Measurements from ENCODE around the gene SPPL2A. TPM values are rescaled to one million over a fixed set of nuclear protein-coding genes. Genes with fewer than 3 reads are reported as not detected.

Gene SPPL2A
- total RNA-seq, 1 experiment from 2014 or later, result 38.6 TPM

DNA sequence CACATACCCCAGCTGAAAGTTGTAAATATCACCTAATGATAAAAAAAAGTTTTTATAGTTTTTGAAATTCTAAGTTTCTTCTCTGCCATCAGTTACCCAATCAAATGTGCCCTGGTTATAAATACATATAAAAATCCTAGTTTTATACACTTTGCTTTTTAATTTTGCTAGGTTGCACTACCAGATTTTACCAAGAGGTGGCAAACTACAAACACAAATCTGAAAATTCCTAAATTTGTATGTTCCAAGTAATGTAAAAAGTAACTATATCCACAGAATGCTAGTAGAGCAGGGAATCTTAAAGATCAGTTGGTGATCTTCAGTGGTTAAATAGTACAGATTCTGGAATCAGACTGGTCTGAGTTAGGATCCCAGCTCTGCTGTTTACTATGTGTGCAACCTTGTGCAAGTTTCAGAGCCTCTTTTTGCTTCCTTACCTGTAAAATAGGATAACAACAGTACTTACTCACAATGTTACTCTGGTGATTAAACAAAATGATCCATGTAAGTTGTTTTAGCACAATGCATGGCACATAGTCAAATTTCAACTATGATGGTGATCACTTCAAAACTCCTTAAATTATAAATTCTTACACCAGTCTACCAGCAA is 89.9 kb downstream of the SPPL2A start:
- no peak overlapping the region for H3K27ac Mint-ChIP-seq
- CTCF ChIA-PET, result interaction anchor here (2.3 kb wide), 1 partner anchor 10 kb away, joined by 8 read pairs; no protein-coding TSS in a partner anchor

DNA sequence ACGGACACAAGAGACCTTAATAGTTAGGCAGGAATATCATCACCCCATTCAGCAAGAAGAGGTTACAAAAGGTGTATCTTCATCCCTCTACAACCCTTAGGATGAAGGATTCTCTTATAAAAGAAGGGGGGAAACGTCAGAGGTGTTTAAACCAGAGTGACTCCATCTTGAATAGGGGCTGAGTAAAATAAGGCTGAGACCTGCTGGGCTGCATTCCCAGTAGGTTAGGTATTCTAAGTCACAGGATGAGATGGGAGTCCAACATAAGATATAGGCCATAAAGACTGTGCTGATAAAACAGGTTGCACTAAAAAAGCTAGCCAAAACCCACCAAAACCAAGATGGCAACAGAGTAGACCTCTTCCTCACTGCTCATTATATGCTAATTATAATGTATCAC is 95.4 kb downstream of the SPPL2A start:
- no peaks in the 10 kb centered on the region for H3K27me3 Mint-ChIP-seq (ENCODE audit: low read depth)
- 0 out of 2 replicates have a peak, but pooled peaks cover 3% of the 10 kb centered on the region for H3K4me1 Mint-ChIP-seq
- DNase-seq (ENCODE audit: low spot score) (no peak), ATAC-seq (no peak)
- peaks cover 16% of the 10 kb centered on the region for H3K9me3 Mint-ChIP-seq
- no peak overlapping the region for H3K4me3 Mint-ChIP-seq
- H3K27ac Mint-ChIP-seq, result no peak overlapping the region
- TF ChIP-seq ZBTB21 (CRISPR knock-in tag; IDR thresholded peaks at IDR 0.05; ENCODE audit: borderline replicate concordance) (no peak), GABPB1 (CRISPR knock-in tag; IDR thresholded peaks at IDR 0.05) (no peak), NFYB (CRISPR knock-in tag; conservative IDR thresholded peaks at IDR 0.05; ENCODE audit: low read depth) (no peak), NFE2L1 (CRISPR knock-in tag; IDR thresholded peaks at IDR 0.05) (no peak), CREB1 (CRISPR knock-in tag; IDR thresholded peaks at IDR 0.05) (no peak), ZNF232 (CRISPR knock-in tag; IDR thresholded peaks at IDR 0.05) (no peak), ZNF263 (CRISPR knock-in tag; IDR thresholded peaks at IDR 0.05; ENCODE audit: low read depth) (no peak), TEAD4 (CRISPR knock-in tag; IDR thresholded peaks at IDR 0.05) (no peak), RELA (CRISPR knock-in tag; IDR thresholded peaks at IDR 0.05; ENCODE audit: borderline replicate concordance) (no peak)
- TF ChIP-seq, protein P1, sequence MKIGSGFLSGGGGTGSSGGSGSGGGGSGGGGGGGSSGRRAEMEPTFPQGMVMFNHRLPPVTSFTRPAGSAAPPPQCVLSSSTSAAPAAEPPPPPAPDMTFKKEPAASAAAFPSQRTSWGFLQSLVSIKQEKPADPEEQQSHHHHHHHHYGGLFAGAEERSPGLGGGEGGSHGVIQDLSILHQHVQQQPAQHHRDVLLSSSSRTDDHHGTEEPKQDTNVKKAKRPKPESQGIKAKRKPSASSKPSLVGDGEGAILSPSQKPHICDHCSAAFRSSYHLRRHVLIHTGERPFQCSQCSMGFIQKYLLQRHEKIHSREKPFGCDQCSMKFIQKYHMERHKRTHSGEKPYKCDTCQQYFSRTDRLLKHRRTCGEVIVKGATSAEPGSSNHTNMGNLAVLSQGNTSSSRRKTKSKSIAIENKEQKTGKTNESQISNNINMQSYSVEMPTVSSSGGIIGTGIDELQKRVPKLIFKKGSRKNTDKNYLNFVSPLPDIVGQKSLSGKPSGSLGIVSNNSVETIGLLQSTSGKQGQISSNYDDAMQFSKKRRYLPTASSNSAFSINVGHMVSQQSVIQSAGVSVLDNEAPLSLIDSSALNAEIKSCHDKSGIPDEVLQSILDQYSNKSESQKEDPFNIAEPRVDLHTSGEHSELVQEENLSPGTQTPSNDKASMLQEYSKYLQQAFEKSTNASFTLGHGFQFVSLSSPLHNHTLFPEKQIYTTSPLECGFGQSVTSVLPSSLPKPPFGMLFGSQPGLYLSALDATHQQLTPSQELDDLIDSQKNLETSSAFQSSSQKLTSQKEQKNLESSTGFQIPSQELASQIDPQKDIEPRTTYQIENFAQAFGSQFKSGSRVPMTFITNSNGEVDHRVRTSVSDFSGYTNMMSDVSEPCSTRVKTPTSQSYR (CRISPR knock-in tag; IDR thresholded peaks at IDR 0.05), result no peak
- TF ChIP-seq, protein P2, sequence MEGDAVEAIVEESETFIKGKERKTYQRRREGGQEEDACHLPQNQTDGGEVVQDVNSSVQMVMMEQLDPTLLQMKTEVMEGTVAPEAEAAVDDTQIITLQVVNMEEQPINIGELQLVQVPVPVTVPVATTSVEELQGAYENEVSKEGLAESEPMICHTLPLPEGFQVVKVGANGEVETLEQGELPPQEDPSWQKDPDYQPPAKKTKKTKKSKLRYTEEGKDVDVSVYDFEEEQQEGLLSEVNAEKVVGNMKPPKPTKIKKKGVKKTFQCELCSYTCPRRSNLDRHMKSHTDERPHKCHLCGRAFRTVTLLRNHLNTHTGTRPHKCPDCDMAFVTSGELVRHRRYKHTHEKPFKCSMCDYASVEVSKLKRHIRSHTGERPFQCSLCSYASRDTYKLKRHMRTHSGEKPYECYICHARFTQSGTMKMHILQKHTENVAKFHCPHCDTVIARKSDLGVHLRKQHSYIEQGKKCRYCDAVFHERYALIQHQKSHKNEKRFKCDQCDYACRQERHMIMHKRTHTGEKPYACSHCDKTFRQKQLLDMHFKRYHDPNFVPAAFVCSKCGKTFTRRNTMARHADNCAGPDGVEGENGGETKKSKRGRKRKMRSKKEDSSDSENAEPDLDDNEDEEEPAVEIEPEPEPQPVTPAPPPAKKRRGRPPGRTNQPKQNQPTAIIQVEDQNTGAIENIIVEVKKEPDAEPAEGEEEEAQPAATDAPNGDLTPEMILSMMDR (IDR thresholded peaks at IDR 0.05), result no peak
- TF ChIP-seq, protein P3, sequence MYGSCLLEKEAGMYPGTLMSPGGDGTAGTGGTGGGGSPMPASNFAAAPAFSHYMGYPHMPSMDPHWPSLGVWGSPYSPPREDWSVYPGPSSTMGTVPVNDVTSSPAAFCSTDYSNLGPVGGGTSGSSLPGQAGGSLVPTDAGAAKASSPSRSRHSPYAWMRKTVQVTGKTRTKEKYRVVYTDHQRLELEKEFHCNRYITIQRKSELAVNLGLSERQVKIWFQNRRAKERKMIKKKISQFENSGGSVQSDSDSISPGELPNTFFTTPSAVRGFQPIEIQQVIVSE (CRISPR knock-in tag; IDR thresholded peaks at IDR 0.05; ENCODE audit: borderline replicate concordance), result no peak
- TF ChIP-seq, protein P4, sequence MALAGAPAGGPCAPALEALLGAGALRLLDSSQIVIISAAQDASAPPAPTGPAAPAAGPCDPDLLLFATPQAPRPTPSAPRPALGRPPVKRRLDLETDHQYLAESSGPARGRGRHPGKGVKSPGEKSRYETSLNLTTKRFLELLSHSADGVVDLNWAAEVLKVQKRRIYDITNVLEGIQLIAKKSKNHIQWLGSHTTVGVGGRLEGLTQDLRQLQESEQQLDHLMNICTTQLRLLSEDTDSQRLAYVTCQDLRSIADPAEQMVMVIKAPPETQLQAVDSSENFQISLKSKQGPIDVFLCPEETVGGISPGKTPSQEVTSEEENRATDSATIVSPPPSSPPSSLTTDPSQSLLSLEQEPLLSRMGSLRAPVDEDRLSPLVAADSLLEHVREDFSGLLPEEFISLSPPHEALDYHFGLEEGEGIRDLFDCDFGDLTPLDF (CRISPR knock-in tag; IDR thresholded peaks at IDR 0.05), result no peak
- TF ChIP-seq, protein P5, sequence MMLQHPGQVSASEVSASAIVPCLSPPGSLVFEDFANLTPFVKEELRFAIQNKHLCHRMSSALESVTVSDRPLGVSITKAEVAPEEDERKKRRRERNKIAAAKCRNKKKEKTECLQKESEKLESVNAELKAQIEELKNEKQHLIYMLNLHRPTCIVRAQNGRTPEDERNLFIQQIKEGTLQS (CRISPR knock-in tag; conservative IDR thresholded peaks at IDR 0.05), result no peak
- CTCF ChIA-PET, result no interaction called here
- H3K36me3 Mint-ChIP-seq, result peaks cover 29% of the 10 kb centered on the region
- POLR2A ChIA-PET, result no interaction called here

More for the DNA sequence above, 89.9 kb downstream of the SPPL2A start:
- H3K36me3 Mint-ChIP-seq, result peaks cover 4% of the 10 kb centered on the region
- H3K4me3 Mint-ChIP-seq, result no peak overlapping the region
- DNase-seq (ENCODE audit: low spot score) (no peak), ATAC-seq (no peak)
- H3K4me1 Mint-ChIP-seq, result peaks cover 5% of the 10 kb centered on the region; the same call in 1 of the 2 replicates
- TF ChIP-seq, protein P2 (IDR thresholded peaks at IDR 0.05), result peak; percentile 63
- no peak for TF ChIP-seq NFATC4 (CRISPR knock-in tag; IDR thresholded peaks at IDR 0.05)
- POLR2A ChIA-PET, result no interaction called here
- H3K27me3 Mint-ChIP-seq (ENCODE audit: low read depth), result no peaks in the 10 kb centered on the region
- H3K9me3 Mint-ChIP-seq, result no peaks in the 10 kb centered on the region

All from WTC11 (cell line).